Cerebellar nuclear complex (tissue), 1 donor: ENCODE data around the gene WDR48.
A peak's percentile ranks its signal among the peaks of the same experiment; 100 is the strongest.

ENCODE experiments used
- DNase-seq, 2 experiments: peaks; one replicate each; lab custom pipeline; 2025; lab: John Stamatoyannopoulos, UW

WDR48 gene

GRCh38 chr3:39102504-39103323, 50.9 kb downstream of the WDR48 start:
- DNase-seq = no peak

GRCh38 chr3:39103324-39103693, 51.5 kb downstream of the WDR48 start:
- DNase-seq = no peak

GRCh38 chr3:39103791-39104552, 52.2 kb downstream of the WDR48 start:
- DNase-seq = no peak

GRCh38 chr3:39104961-39105686, 53.3 kb downstream of the WDR48 start:
- no peak for DNase-seq

- DNase-seq = no peak
These were observed 53.9 kb downstream of the WDR48 start for GRCh38 chr3:39105687-39106063.

- no peak for DNase-seq
These were observed 54.5 kb downstream of the WDR48 start for GRCh38 chr3:39106281-39106811.

GRCh38 chr3:39106851-39107387, 55.1 kb downstream of the WDR48 start:
- no peak for DNase-seq

- DNase-seq = peak; percentile 47 to 68
These were observed 55.8 kb downstream of the WDR48 start, which contains the start of the genes GORASP1 and TTC21A for GRCh38 chr3:39107388-39108199. Gene GORASP1, minus strand, starts transcription at chr3:39107627. Its CDS starts 86 bp downstream, at chr3:39107541. Gene TTC21A, plus strand, starts transcription at chr3:39107680. Its CDS starts 158 bp downstream, at chr3:39107838.

GRCh38 chr3:39108200-39108710, 56.4 kb downstream of the WDR48 start:
- no peak for DNase-seq

- DNase-seq = no peak
These were observed 57.3 kb downstream of the WDR48 start for GRCh38 chr3:39109086-39109485.

- no peak for DNase-seq
These were observed 58.3 kb downstream of the WDR48 start for GRCh38 chr3:39110041-39110639.

- DNase-seq = no peak
These were observed 60.3 kb downstream of the WDR48 start for GRCh38 chr3:39112113-39112512.

- DNase-seq = no peak
These were observed 60.7 kb downstream of the WDR48 start for GRCh38 chr3:39112535-39112934.

GRCh38 chr3:39113291-39113690, 61.5 kb downstream of the WDR48 start:
- no peak for DNase-seq

- DNase-seq = no peak
These were observed 62.6 kb downstream of the WDR48 start for GRCh38 chr3:39114456-39114855.

- DNase-seq = no peak
These were observed 64.1 kb downstream of the WDR48 start for GRCh38 chr3:39115870-39116269.

GRCh38 chr3:39118079-39118478, 66.3 kb downstream of the WDR48 start:
- DNase-seq = no peak

GRCh38 chr3:39118931-39119660, 67.3 kb downstream of the WDR48 start:
- DNase-seq = no peak

GRCh38 chr3:39121621-39122020, 69.8 kb downstream of the WDR48 start:
- no peak for DNase-seq

GRCh38 chr3:39122813-39123212, 71.0 kb downstream of the WDR48 start:
- no peak for DNase-seq
